ENCODE results near the gene P4HB. TPM values are rescaled to one million over a fixed set of nuclear protein-coding genes. Genes with fewer than 3 reads are reported as not detected.

P4HB gene
- polyA plus RNA-seq, 1 donor from 2014 or later = 82.8 TPM

DNA sequence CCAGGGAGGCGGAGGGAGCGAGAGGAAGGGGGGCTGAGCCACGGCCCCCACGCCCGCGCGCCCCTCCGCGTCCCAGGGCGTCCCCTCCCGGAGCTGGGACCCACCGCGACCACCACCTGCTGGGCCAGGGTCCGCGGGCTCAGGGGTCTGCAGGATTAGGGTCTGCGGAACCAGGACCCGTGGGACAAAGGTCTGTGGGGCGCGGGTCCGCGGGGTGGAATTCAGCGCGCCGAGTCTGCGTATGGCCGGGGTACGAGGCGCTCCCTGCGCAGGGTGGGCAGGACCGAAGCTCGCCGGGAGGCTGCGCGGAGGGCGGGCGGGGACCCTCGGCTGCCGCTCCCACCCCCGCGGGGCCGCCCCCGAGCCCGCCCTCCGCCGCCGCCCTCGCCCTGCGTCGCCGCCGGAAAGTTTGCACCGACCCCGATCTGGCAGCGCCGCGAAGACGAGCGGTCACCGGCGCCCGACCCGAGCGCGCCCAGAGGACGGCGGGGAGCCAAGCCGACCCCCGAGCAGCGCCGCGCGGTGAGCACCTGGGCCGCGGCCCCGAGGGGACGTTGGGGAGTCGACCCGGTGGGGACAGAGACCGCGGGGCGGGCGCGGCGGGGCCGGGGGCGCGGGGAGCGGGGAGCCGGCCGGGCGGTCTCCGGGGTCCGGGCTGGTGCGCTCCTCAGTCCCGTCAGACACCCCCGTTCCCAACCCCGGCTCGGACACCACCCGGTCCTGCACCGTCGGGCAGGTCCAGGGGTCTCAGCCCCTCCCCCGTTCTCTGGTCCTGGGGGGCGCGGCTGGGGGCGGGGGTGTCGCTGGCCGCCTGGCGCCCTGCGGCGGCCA is 56.4 kb downstream of the P4HB start, which contains the start of gene GCGR:
Gene GCGR, plus strand, starts transcription at position 423 of the 831 bp plus-strand sequence. CDS start 4,869 bp downstream, outside the sequence.
- H3K79me2 ChIP-seq (replicated peaks; ENCODE audit: insufficient read depth, low read length) = no peaks in the 10 kb centered on the region
- H3K27me3 ChIP-seq (ENCODE audit: insufficient read depth, low read depth, low read length) = peaks cover 69% of the 10 kb centered on the region
- H4K20me1 ChIP-seq (ENCODE audit: insufficient read depth) = no peaks in the 10 kb centered on the region
- peak; percentile 60 for TF ChIP-seq EZH2 (IDR thresholded peaks at IDR 0.05; ENCODE audit: borderline replicate concordance, insufficient read depth, low read length, poor library complexity, severe bottlenecking)
- TF ChIP-seq, protein P1, sequence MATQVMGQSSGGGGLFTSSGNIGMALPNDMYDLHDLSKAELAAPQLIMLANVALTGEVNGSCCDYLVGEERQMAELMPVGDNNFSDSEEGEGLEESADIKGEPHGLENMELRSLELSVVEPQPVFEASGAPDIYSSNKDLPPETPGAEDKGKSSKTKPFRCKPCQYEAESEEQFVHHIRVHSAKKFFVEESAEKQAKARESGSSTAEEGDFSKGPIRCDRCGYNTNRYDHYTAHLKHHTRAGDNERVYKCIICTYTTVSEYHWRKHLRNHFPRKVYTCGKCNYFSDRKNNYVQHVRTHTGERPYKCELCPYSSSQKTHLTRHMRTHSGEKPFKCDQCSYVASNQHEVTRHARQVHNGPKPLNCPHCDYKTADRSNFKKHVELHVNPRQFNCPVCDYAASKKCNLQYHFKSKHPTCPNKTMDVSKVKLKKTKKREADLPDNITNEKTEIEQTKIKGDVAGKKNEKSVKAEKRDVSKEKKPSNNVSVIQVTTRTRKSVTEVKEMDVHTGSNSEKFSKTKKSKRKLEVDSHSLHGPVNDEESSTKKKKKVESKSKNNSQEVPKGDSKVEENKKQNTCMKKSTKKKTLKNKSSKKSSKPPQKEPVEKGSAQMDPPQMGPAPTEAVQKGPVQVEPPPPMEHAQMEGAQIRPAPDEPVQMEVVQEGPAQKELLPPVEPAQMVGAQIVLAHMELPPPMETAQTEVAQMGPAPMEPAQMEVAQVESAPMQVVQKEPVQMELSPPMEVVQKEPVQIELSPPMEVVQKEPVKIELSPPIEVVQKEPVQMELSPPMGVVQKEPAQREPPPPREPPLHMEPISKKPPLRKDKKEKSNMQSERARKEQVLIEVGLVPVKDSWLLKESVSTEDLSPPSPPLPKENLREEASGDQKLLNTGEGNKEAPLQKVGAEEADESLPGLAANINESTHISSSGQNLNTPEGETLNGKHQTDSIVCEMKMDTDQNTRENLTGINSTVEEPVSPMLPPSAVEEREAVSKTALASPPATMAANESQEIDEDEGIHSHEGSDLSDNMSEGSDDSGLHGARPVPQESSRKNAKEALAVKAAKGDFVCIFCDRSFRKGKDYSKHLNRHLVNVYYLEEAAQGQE (IDR thresholded peaks at IDR 0.05; ENCODE audit: borderline replicate concordance) = no peak
- no peaks in the 10 kb centered on the region for H3F3A ChIP-seq (ENCODE audit: insufficient read depth, low read length, poor library complexity, severe bottlenecking)
- H3K4me3 ChIP-seq (ENCODE audit: low read length) = peak within 1 kb of the TSS; percentile 47
- peak within 1 kb of the TSS; percentile 1 for H3K9ac ChIP-seq (ENCODE audit: low read length)
- no peak within 1 kb of the TSS for H3K4me2 ChIP-seq (ENCODE audit: low read length)
- H3K36me3 ChIP-seq (ENCODE audit: insufficient read depth, low read length) = no peaks in the 10 kb centered on the region
- no peak within 1 kb of the TSS for H2AFZ ChIP-seq (ENCODE audit: low read depth, low read length)
- no peak within 1 kb of the TSS for H3K27ac ChIP-seq (ENCODE audit: low read length)
- peaks cover 6% of the 10 kb centered on the region for H3K9me3 ChIP-seq (ENCODE audit: low read length)
- no peaks in the 10 kb centered on the region for H3K9me2 ChIP-seq (ENCODE audit: insufficient read depth, low read length)

DNA sequence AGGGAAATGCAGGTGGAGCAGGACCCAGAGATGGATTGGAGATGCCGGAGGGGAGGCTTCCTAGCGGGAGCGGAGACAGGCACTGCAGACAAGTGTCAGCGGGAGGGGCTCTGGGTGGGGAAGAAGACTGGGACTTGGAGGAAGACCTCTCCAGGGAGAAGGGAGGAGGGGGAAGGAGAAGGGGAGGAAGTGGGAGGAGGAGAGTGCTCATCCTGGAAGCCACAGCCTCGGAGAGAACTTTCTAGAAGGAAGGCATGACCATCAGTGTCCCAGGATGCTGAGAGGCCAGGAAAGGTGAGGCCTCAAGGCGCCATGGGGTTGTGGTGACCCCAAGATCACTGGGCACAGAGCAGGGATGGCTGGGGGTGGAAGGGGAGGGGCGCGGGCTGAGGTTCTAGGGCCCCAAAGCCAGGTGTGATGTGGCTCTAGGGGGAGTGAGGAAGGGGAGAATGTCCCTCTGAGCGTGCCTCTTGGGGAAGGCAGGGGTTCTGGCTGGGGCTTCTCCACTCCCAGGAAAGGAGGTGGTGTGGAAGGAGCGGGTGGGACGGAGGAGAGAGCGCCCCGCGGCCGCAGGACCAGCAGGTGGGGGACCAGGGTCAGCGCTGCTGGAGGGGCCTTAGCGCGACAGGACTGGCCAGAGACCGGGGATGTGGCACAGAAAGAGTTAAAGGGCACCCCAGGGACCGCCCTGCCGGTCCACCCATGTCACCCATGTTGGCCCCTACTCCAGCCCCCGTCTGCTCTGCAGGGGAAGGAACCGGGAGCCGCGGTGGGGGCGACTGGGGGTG is 57.3 kb downstream of the P4HB start:
- H3K27ac ChIP-seq (ENCODE audit: low read length) = no peak overlapping the region
- H3K4me3 ChIP-seq (ENCODE audit: low read length) = no peak overlapping the region
- no peak overlapping the region for H3K9ac ChIP-seq (ENCODE audit: low read length)
- no peaks in the 10 kb centered on the region for H3K9me2 ChIP-seq (ENCODE audit: insufficient read depth, low read length)
- H4K20me1 ChIP-seq (ENCODE audit: insufficient read depth) = no peaks in the 10 kb centered on the region
- H3K9me3 ChIP-seq (ENCODE audit: low read length) = peaks cover 6% of the 10 kb centered on the region
- H3K36me3 ChIP-seq (ENCODE audit: insufficient read depth, low read length) = no peaks in the 10 kb centered on the region
- H3K27me3 ChIP-seq (ENCODE audit: insufficient read depth, low read depth, low read length) = peaks cover 67% of the 10 kb centered on the region
- H3K79me2 ChIP-seq (replicated peaks; ENCODE audit: insufficient read depth, low read length) = no peaks in the 10 kb centered on the region
- H3F3A ChIP-seq (ENCODE audit: insufficient read depth, low read length, poor library complexity, severe bottlenecking) = no peaks in the 10 kb centered on the region
- no peak overlapping the region for H2AFZ ChIP-seq (ENCODE audit: low read depth, low read length)
- H3K4me2 ChIP-seq (ENCODE audit: low read length) = no peak overlapping the region
- TF ChIP-seq, protein P2, sequence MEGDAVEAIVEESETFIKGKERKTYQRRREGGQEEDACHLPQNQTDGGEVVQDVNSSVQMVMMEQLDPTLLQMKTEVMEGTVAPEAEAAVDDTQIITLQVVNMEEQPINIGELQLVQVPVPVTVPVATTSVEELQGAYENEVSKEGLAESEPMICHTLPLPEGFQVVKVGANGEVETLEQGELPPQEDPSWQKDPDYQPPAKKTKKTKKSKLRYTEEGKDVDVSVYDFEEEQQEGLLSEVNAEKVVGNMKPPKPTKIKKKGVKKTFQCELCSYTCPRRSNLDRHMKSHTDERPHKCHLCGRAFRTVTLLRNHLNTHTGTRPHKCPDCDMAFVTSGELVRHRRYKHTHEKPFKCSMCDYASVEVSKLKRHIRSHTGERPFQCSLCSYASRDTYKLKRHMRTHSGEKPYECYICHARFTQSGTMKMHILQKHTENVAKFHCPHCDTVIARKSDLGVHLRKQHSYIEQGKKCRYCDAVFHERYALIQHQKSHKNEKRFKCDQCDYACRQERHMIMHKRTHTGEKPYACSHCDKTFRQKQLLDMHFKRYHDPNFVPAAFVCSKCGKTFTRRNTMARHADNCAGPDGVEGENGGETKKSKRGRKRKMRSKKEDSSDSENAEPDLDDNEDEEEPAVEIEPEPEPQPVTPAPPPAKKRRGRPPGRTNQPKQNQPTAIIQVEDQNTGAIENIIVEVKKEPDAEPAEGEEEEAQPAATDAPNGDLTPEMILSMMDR (IDR thresholded peaks at IDR 0.05; ENCODE audit: poor library complexity, severe bottlenecking) = no peak
- TF ChIP-seq, protein P1 (IDR thresholded peaks at IDR 0.05; ENCODE audit: borderline replicate concordance) = no peak
- no peak for TF ChIP-seq RAD21 (conservative IDR thresholded peaks at IDR 0.05)
- TF ChIP-seq POLR2AphosphoS5 (IDR thresholded peaks at IDR 0.05) = no peak
- TF ChIP-seq TAF1 (IDR thresholded peaks at IDR 0.05; ENCODE audit: low read depth) = no peak
